AG09319 (cell line): Measurements from ENCODE around the gene AHCYL2.
"Not testable (repeated sequence)": the region's sequence is repeated elsewhere in the genome, so short reads cannot be mapped to it uniquely, and the experiment has no call there.

ENCODE experiments used
- DNase-seq: peaks from one replicate; pipeline ENCODE4 v3.0.0-alpha.2; 2010; ENCODE audit warnings: low read depth; ENCODE audit errors: extremely low read depth
- CTCF ChIP-seq: IDR thresholded peaks from 2 replicates; pipeline ENCODE4 v1.5.1; 2011; ENCODE audit warnings: low read depth, mild to moderate bottlenecking, inconsistent platforms, low read length, moderate library complexity

AHCYL2 gene

GRCh38 chr7:129361771-129362170 lies 136.9 kb downstream of the AHCYL2 start:
- TF ChIP-seq CTCF: no peak
- DNase-seq: no peak

GRCh38 chr7:129362496-129362895 lies 137.7 kb downstream of the AHCYL2 start:
- DNase-seq: no peak
- no peak for TF ChIP-seq CTCF

- TF ChIP-seq CTCF: no peak
Measured at GRCh38 chr7:129367349-129367699, 142.5 kb downstream of the AHCYL2 start.

GRCh38 chr7:129367700-129368388 lies 143.0 kb downstream of the AHCYL2 start:
- peak; percentile 95 for TF ChIP-seq CTCF
- DNase-seq: peak; percentile 44

More at GRCh38 chr7:129367349-129367699, 142.5 kb downstream of the AHCYL2 start:
- DNase-seq: no peak

GRCh38 chr7:129368389-129368986 lies 143.7 kb downstream of the AHCYL2 start:
- DNase-seq: no peak
- no peak for TF ChIP-seq CTCF

- DNase-seq: not testable (repeated sequence)
Measured at GRCh38 chr7:129369447-129369846, 144.6 kb downstream of the AHCYL2 start.

- no peak for TF ChIP-seq CTCF
- no peak for DNase-seq
Measured at GRCh38 chr7:129370812-129371211, 146.0 kb downstream of the AHCYL2 start.

- no peak for TF ChIP-seq CTCF
- DNase-seq: no peak
Measured at GRCh38 chr7:129371487-129371886, 146.7 kb downstream of the AHCYL2 start.
